ENCODE measurements around the gene NOC4L.

GRCh38 chr12:132186857-132187620 lies 42.8 kb downstream of the NOC4L start:
- TF ChIP-seq CTCF (IDR thresholded peaks at IDR 0.05; ENCODE audit: low read length) (no peak), EZH2 (IDR thresholded peaks at IDR 0.05; ENCODE audit: borderline replicate concordance, low read length) (no peak)
